NCI-H1092 treated with DMSO at 0.1 percent for 48 hours (cell line): ENCODE measurements around the gene CMTM1.
"Not testable (repeated sequence)": the region's sequence is repeated elsewhere in the genome, so short reads cannot be mapped to it uniquely, and the experiment has no call there.

ENCODE experiments used
- DNase-seq: peaks from one replicate; lab custom pipeline; 2025; lab: John Stamatoyannopoulos, UW

CMTM1 gene

DNA sequence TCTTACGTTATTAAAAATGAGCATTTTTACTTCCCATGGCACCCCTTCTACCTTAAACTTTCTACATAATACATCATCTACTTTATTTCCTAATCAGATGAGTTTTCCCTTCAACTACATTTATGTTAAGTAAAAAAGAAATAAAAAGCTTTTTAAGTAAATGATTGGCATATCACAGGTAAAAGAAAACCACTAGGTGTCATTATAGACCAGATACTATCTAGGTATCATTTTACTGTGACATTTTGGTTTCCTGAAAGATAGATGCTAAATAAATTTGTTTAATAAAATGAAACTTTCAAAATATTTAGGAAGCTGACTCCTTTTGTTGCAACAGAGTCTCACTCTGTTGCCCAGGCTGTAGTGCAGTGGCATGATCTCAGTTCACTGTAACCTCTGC lies 3.8 kb upstream of the CMTM1 start:
- DNase-seq = no peak

DNA sequence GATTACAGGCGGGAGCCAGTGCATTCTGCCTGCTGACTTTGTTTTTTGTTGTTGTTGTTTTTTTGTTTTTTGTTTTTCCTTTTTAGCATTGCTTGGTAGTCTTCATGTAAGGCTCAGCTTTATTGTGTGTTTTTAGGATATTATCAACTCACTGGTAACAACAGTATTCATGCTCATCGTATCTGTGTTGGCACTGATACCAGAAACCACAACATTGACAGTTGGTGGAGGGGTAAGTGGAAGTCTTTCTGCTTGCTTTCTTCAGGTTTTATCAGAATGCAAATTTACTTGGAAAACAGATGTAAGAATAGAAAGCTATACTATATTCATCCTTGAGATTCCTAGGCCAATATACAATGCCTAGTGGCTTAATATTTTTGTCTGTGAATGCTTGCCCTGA lies 3.3 kb upstream of the CMTM1 start:
- no peak for DNase-seq

GRCh38 chr16:66563574-66564334 lies 2.5 kb upstream of the CMTM1 start:
- DNase-seq = no peak

GRCh38 chr16:66567270-66567669 lies 1.0 kb downstream of the CMTM1 start:
- not testable (repeated sequence) for DNase-seq

- no peak for DNase-seq
These were observed 2.1 kb downstream of the CMTM1 start for GRCh38 chr16:66568355-66568754.

DNA sequence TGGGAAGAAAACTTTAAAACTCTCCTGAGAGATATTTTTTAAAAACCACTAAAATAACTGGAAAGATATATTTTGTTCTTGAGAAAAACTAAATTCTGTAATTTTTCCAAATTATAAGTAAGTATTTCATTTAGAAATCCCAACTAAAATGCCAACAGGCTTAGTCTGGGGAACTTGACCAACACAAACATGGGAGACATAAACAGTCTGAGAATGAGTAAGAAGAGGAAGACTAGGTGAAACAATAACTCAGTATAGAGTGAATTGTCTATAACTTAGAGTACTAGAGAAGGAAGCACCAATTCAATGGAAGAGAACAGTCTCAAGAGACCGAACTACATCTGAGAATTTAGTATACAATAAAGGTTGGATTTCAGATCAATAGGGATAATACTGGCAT lies 2.9 kb downstream of the CMTM1 start:
- DNase-seq = no peak

DNA sequence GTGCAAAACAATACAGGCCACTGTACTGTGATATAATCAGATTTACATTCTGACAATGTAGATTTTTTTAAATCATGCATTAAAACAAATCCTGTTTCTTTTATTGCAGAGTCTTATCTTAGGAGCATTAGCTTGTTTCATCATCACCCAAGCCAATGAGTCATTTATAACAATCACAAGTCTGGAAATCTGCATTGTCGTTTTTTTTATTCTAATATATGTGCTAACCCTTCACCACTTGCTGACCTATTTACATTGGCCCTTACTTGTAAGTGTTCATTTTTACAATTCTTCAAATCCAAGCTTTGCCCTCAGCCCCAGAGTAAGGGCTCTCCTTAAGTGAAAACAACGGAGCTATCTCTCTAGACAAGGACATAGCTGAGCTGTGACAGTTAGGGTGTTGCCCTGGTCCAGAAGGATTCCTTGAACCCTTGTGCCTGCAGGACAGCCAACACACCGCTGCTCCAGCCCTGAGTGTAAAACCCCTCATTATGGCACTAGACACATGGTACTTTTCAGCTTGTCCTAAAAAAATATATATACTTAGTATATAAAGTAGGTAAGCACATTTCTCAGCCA lies 3.7 kb downstream of the CMTM1 start:
- DNase-seq = no peak

- no peak for DNase-seq
These were observed 6.1 kb downstream of the CMTM1 start for GRCh38 chr16:66572356-66572755.

- DNase-seq = no peak
These were observed 7.8 kb downstream of the CMTM1 start for GRCh38 chr16:66574081-66574480.

DNA sequence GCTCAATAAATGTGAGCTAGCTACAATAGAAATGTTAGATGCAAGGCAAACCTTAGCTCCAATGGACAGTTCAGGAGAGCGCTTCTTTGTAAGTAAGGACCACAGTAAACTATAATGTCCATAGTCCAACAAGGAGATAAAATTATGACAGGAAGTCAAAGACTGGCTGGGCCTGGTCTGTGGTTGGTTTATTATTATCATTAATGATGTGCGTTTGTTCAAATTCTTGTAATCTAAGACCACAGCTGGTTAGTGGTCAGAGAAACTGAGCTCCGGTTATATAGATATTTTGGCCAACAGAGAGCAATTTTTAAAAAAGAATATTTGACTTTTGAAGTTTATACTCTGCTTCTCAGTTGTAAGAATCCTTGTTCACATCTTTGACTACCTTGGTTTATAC lies 8.3 kb downstream of the CMTM1 start:
- DNase-seq = no peak

- no peak for DNase-seq
These were observed 8.8 kb downstream of the CMTM1 start for GRCh38 chr16:66575060-66575459.

DNA sequence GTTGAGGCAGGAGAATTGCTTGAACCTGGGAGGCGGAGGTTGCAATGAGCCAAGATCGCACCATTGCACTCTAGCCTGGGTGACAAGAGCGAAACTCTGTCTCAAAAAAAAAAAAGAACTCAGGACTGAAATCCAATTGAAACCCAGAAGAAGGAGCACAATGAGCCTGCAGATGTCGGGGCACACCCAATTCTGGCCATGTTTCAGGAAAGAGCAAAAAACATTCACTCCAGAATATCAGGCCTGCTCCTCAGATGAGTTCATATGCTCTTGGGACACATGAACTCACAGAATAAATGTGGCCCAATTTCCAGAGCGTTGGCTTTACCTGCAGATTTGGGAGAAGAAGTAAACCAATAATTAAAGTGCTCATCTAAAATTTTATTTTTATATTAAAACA lies 10.1 kb downstream of the CMTM1 start:
- no peak for DNase-seq

DNA sequence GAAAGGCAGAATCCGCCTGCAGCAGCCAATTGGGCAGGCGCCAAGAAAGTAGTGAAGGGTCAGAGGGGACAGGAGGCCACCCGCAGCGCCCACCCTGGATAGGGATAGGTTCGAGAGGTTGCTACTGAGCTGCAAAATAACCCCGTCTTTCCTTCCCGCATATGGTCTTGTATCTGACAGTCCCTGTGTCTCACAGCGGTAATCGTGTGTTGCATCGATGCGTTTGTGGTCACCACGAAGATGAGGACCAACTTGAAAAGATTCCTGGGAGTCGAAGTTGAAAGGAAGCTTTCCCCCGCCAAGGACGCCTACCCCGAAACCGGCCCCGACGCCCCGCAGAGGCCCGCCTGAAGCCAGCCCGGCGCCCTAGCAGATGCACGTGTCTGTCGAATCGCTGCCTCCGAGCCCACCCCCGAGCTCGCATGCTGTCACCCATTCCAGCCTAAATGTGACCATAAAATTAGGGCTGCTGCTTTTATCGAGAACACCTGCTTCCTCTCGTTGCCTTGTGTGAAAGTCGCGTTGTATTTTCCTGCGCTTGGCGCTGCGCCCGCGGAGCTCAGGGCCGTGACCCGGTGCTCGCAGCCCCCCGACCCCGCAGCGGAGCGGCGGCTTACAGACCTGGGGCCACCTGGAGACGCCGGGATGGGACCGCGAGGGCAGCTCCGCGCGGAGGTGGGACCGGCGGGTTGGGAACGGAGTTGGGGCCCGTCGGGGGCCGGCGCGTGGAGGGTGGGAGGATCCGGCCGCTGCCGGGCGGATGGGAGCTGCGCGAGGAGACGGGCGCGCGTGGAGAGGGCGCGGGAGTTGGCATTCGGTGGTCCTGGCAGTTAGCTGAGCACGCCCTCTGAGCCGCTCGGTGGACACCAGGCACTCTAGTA lies 12.7 kb downstream of the CMTM1 start, which contains the start of gene CMTM2:
TSS of gene CMTM2 (plus strand) at position 813 of the 881 bp plus-strand sequence. CDS start 145 bp downstream, outside the sequence.
- peak; percentile 59 for DNase-seq

DNA sequence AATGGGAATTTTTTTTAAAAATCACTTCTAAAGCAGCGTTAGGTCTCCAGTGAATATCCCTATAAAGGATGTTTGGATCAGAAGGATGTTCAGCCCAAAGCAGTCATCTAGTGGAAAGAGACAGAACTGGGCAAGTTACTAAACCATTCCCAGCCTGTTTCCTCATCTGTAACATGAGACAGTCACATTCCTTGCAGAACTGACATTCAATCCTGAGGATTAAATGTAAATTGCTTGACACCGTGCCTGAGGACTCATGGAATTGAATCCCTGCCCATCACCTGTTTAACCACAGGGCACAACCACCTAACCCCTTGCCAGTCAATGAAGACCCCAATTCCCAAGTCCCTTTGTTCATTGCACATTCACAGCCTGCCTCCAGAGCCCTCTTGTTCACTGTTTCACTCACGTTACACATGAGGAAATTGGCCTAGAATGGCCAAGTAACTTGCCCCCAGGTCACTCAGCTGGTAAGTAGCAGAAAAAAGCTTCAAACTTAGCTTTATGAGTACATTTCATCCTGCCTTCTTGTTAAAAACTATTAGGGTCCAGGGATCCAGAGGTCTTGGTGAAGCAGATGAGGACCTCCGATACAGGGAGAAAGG lies 14.5 kb downstream of the CMTM1 start:
- no peak for DNase-seq

DNA sequence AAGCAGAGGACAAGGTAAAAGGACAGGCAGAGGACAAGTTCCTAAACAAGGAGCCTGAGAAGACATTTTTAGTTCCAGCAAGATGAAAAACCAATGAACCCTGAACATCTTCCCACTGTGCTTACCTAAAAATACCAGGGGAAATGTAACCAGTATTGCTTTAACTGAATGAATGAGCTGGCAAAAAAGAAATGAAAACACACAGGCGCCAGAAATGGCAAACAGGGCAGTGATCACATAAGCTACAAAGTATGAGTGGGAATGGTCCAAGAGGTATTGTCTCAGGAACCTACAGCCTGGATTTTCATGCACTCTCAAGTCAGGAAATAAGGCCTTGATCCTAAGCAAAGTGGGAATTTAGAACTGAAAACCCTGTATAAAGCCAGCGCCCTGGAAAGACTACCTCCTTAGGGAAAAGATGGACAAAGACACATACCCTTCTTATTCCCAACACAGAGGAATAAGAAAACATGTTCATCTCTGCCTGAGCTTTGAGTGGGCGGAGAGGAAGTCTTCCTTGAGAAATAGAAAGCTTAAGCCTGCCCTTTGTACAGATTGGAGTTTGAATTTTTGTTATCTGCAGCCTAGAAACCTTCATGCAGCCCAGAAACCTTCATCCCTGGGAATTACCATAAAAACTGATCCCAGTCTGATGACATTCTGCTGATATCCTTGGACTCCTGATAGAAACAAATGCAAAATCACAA lies 15.2 kb downstream of the CMTM1 start:
- DNase-seq = no peak

- no peak for DNase-seq
These were observed 19.4 kb downstream of the CMTM1 start for GRCh38 chr16:66585481-66586239.

GRCh38 chr16:66587881-66588600 lies 21.8 kb downstream of the CMTM1 start:
- no peak for DNase-seq

- no peak for DNase-seq
These were observed 22.9 kb downstream of the CMTM1 start for GRCh38 chr16:66588981-66589713.

- no peak for DNase-seq
These were observed 24.1 kb downstream of the CMTM1 start for GRCh38 chr16:66590322-66590721.

GRCh38 chr16:66591018-66591417 lies 24.8 kb downstream of the CMTM1 start:
- no peak for DNase-seq
